Activated CD4-positive, alpha-beta T cell treated with anti-CD3 and anti-CD28 coated beads, Interleukin-2, amount 50 U/mL, for 1 hour (primary cell): ENCODE results near the gene FAM149A.

Experiments used
- DNase-seq: peaks from one replicate; pipeline ENCODE4 v3.0.0-alpha.2; 2020

The FAM149A gene

DNA sequence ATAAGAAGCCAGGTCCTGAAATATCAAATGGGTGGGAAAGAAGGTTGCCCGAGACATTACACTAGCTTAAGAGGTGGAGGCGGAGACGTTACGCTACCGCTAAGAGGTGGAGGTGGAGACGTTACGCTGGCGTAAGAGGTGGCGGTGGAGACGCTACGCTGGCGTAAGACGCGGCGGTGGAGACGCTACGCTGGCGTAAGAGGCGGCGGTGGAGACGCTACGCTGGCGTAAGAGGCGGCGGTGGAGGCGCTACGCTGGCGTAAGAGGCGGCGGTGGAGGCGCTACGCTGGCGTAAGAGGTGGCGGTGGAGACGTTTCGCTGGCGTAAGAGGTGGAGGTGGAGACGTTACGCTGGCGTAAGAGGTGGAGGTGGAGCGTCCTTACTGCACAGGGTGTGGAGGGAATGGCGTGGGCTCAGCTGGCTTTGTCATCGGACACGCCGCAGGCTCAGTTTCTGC is 99.6 kb downstream of the FAM149A start:
- no peak for DNase-seq

DNA sequence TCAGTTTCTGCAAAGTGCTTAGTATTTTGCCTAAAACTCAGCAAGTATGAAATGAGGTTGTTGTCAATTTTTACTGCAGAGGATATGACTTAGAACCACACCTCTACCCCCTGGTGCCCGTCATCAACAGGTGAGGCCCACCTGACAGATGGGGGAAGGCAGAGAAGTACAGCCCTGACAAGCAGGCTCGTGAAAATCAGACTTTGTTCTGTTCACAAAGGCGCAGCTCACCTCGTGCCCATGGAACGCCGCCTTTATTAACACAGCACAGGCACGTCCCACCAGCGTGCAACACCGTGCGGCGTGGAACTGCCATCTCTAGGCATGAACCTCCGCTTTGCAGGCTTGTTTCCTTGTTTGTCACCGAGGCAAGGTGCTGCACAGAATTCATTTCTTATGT is 100.2 kb downstream of the FAM149A start:
- DNase-seq = no peak

DNA sequence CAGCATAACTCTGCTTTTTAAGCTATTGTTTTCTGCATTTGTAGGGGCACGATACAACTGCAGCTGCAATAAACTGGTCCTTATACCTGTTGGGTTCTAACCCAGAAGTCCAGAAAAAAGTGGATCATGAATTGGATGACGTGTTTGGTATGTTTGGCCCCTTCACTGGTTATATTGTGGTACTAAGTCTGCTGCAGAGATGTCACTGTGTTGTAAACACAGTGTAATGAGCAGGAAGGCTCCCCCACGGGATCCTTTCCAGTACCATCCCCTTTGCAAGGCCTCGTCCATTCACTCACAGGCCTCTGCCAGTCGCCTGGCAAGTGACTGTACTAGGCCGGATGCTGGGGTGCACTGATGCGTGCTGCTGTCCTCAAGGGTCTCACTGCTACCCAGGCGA is 100.7 kb downstream of the FAM149A start:
- DNase-seq = no peak

DNA sequence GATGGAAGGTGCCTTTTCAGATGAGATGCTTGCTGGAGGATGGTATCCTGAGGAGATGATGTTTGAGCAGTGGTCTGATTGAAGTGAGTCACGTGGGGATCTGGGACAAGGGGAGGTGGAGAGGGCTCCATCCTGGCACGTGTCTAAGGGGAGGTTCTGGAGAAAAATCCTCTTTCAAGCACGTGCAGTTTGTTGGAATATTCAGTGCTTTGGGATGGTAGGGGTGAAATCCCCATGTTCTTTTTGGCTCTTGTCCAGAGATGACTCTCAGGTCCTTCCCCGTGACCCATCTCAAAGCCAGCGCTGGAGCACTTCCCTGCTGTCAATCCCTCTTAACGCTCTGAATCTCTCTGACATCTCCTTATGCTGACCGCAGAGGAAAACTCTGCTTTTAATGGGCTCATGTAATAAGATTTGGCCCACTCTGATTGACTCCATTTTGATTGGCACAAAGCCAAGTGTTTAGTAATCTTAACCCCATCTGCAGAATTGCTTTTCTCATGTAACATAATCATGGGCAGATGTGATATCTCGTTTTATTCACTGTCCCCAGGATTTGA is 112.0 kb downstream of the FAM149A start:
- no peak for DNase-seq

DNA sequence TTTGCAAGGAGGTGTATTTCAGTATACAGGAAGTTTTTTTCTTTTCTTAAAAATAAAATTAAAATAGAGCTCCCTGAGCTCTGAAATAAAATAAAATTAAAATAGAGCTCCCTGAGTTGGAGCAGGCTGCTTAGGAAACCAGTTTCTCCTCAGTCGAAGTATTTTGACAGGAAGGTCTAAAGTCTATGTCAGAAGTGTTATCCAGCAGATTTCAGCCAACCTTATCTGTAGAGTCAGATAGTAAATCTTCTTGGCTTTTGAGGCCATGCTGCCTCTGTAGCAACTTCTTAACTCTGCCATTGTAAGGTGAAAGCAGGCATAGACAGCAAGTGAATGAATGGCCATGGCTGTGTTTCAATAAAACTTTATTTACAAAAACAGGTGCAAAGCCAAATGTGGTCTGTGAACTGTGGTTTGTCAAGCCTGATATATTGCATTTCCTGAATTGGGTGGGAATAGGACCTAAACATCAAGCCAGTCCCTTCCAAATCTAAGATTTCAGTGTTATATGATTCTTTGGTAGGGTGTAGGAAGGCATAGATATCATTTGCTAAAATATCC is 113.3 kb downstream of the FAM149A start:
- no peak for DNase-seq

DNA sequence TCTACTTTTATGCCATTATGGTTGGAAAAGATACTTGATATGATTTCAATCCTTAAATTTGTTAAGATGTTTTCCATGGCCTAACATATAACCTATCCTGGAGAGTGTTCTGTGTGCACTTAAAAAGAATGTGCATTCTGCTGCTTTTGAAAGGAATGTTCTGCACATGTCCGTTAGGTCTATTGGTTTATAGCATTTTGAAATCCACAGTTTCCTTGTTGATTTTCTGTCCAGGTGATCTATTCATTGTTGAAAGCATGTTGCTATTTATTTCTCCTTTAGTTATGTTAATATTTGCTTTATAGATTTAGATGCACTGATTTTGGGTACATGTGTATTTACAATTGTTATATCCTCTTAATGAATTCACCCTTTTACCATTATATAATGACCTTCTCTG is 117.1 kb downstream of the FAM149A start:
- DNase-seq = no peak
